Gastrocnemius medialis (tissue), 4 donors: ENCODE results near the gene FOXP2.

Experiments used
- POLR2A ChIP-seq, 2 donors: fragments of 450-650 bp; IDR thresholded peaks; one replicate each; pipeline ENCODE4 v1.6.1; 2017; ENCODE audit warnings: antibody characterized with exemption in 2 of 2, mild to moderate bottlenecking in 2 of 2, moderate library complexity in 2 of 2
- TF ChIP-seq, protein P1 (sequence below), 5 experiments: fragments of 450-650 bp in 3 of 5; fragments of 200-600 bp in 2 of 5; sonication (generic) in 2 of 5; IDR thresholded peaks in 4 of 5; conservative IDR thresholded peaks in 1 of 5; 1 replicate in 4 of 5; 2 replicates in 1 of 5; pipeline ENCODE4 v1.5.1; 2016 to 2019; ENCODE audit warnings: antibody characterized with exemption in 5 of 5, mild to moderate bottlenecking in 3 of 5, moderate library complexity in 3 of 5

DNA sequence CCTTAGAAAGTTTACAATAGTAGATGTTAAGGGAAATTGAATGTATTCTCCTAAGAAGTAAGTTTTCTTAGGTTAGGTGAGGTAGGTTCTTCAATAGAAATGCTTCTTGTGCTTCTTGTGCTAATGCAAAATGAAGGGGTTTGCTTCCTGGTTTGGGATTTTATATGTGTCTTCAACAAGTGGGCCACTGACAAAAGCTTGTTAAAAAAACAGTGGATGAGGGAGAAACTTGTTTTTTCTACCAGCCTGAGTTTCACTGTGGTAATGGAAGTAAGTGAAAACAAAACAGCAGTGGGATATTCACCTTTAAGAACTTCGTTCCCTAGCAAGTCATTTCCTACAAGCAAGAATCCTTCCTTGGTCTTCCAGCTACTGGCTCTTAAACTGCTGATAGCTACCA is 107.5 kb downstream of the FOXP2 start:
- TF ChIP-seq, protein P1, sequence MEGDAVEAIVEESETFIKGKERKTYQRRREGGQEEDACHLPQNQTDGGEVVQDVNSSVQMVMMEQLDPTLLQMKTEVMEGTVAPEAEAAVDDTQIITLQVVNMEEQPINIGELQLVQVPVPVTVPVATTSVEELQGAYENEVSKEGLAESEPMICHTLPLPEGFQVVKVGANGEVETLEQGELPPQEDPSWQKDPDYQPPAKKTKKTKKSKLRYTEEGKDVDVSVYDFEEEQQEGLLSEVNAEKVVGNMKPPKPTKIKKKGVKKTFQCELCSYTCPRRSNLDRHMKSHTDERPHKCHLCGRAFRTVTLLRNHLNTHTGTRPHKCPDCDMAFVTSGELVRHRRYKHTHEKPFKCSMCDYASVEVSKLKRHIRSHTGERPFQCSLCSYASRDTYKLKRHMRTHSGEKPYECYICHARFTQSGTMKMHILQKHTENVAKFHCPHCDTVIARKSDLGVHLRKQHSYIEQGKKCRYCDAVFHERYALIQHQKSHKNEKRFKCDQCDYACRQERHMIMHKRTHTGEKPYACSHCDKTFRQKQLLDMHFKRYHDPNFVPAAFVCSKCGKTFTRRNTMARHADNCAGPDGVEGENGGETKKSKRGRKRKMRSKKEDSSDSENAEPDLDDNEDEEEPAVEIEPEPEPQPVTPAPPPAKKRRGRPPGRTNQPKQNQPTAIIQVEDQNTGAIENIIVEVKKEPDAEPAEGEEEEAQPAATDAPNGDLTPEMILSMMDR (IDR thresholded peaks at IDR 0.05 in 4 of 5, conservative IDR thresholded peaks at IDR 0.05 in 1 of 5), result no peak
- TF ChIP-seq POLR2A (IDR thresholded peaks at IDR 0.05), result no peak
